PFSK-1 (cell line): Measurements from ENCODE around the gene PM20D2.

ENCODE experiments used
- FOXP2 ChIP-seq: optimal IDR thresholded peaks from 2 replicates; pipeline ENCODE3; 2011; ENCODE audit warnings: borderline replicate concordance, control low read depth, inconsistent platforms; ENCODE audit not compliant: insufficient read depth; ENCODE audit errors: extremely low read length, extremely low read depth
- POLR2AphosphoS5 ChIP-seq: IDR thresholded peaks from 2 replicates; pipeline ENCODE4 v1.6.1; 2012; ENCODE audit warnings: low read depth, mild to moderate bottlenecking, control low read depth, low read length, moderate library complexity
- REST ChIP-seq, 2 experiments: IDR thresholded peaks; 2 replicates each; pipeline versions ENCODE4 v1.6.1 to v1.8.0; 2011 to 2012; ENCODE audit warnings: low read depth in 2 of 2, low read length in 2 of 2, control low read depth in 1 of 2, inconsistent platforms in 1 of 2, mild to moderate bottlenecking in 1 of 2, moderate library complexity in 1 of 2; ENCODE audit not compliant: insufficient read depth in 1 of 2
- SIN3A ChIP-seq: IDR thresholded peaks from 2 replicates; pipeline ENCODE4 v1.6.1; 2012; ENCODE audit warnings: mild to moderate bottlenecking, low read length, moderate library complexity, borderline replicate concordance; ENCODE audit not compliant: insufficient read depth
- TAF1 ChIP-seq: IDR thresholded peaks from 2 replicates; pipeline ENCODE4 v1.6.1; 2012; ENCODE audit warnings: low read length, control low read depth, borderline replicate concordance; ENCODE audit not compliant: insufficient read depth

Gene PM20D2

GRCh38 chr6:89209457-89209856 is 63.6 kb downstream of the PM20D2 start:
- TF ChIP-seq FOXP2 (no peak), POLR2AphosphoS5 (no peak), REST (IDR thresholded peaks at IDR 0.05; ENCODE audit: insufficient read depth in 1 of 2, low read depth in 2 of 2, low read length in 2 of 2) (no peak), SIN3A (no peak), TAF1 (no peak)

GRCh38 chr6:89212472-89212871 is 66.6 kb downstream of the PM20D2 start:
- TF ChIP-seq FOXP2, result no peak
- no peak for TF ChIP-seq POLR2AphosphoS5
- TF ChIP-seq TAF1, result no peak
- no peak for TF ChIP-seq REST (IDR thresholded peaks at IDR 0.05; ENCODE audit: insufficient read depth in 1 of 2, low read depth in 2 of 2, low read length in 2 of 2)
- no peak for TF ChIP-seq SIN3A

GRCh38 chr6:89214197-89214596 is 68.3 kb downstream of the PM20D2 start:
- TF ChIP-seq POLR2AphosphoS5 (no peak), TAF1 (no peak), FOXP2 (no peak), REST (IDR thresholded peaks at IDR 0.05; ENCODE audit: insufficient read depth in 1 of 2, low read depth in 2 of 2, low read length in 2 of 2) (no peak), SIN3A (no peak)
